Neural cell (in vitro differentiated cells): Measurements from ENCODE around the gene OGFR. TPM values are rescaled to one million over a fixed set of nuclear protein-coding genes. Genes with fewer than 3 reads are reported as not detected.

ENCODE experiments used
- H2AFZ ChIP-seq: fragments of 200-600, 300-800 bp; sonication (generic), shearing (Covaris generic); 2 replicates; pipeline ENCODE4 v1.6.0; 2014; ENCODE audit warnings: low read depth, mild to moderate bottlenecking, antibody characterized with exemption, low read length, moderate library complexity
- H3F3A ChIP-seq: fragments of 200-600 bp; shearing (Covaris generic); 2 replicates; pipeline ENCODE4 v1.6.1; 2016; ENCODE audit warnings: mild to moderate bottlenecking, moderate library complexity, mixed read lengths, antibody characterized with exemption, low read length; ENCODE audit not compliant: insufficient read depth, poor library complexity, severe bottlenecking
- H3K27ac ChIP-seq: fragments of 200-600, 300-800 bp; sonication (generic), shearing (Covaris generic); 2 replicates; pipeline ENCODE4 v1.5.1; 2014; ENCODE audit warnings: mild to moderate bottlenecking, low read length, moderate library complexity
- H3K27me3 ChIP-seq: fragments of 300-800, 200-600 bp; sonication (generic), shearing (Covaris generic); 2 replicates; pipeline ENCODE4 v1.6.0; 2014; ENCODE audit warnings: mild to moderate bottlenecking, low read depth, low read length, moderate library complexity; ENCODE audit not compliant: insufficient read depth
- H3K36me3 ChIP-seq: fragments of 300-800, 200-600 bp; sonication (generic), shearing (Covaris generic); 2 replicates; pipeline ENCODE4 v1.5.1; 2014; ENCODE audit warnings: mild to moderate bottlenecking, antibody characterized with exemption, low read length, moderate library complexity; ENCODE audit not compliant: insufficient read depth
- H3K4me2 ChIP-seq: fragments of 300-800, 200-600 bp; sonication (generic), shearing (Covaris generic); 2 replicates; pipeline ENCODE4 v1.6.0; 2014; ENCODE audit warnings: mild to moderate bottlenecking, low read length
- H3K4me3 ChIP-seq: fragments of 300-800, 200-600 bp; sonication (generic), shearing (Covaris generic); 2 replicates; pipeline ENCODE4 v1.5.1; 2014; ENCODE audit warnings: mild to moderate bottlenecking, low read length, moderate library complexity
- H3K79me2 ChIP-seq: fragments of 200-600 bp; shearing (Covaris generic); replicated peaks from 2 replicates; pipeline ENCODE4 v1.6.0; 2014; ENCODE audit warnings: mild to moderate bottlenecking, low read length, moderate library complexity; ENCODE audit not compliant: insufficient read depth
- H3K9ac ChIP-seq: fragments of 300-800, 200-600 bp; sonication (generic), shearing (Covaris generic); 2 replicates; pipeline ENCODE4 v1.6.1; 2016; ENCODE audit warnings: mild to moderate bottlenecking, low read length, mixed read lengths
- H3K9me2 ChIP-seq: fragments of 200-600 bp; shearing (Covaris generic); 2 replicates; pipeline ENCODE4 v1.6.1; 2016; ENCODE audit warnings: mild to moderate bottlenecking, low read length, mixed read lengths; ENCODE audit not compliant: insufficient read depth
- H3K9me3 ChIP-seq: fragments of 200-600, 300-800 bp; sonication (generic), shearing (Covaris generic); 2 replicates; pipeline ENCODE4 v1.6.1; 2016; ENCODE audit warnings: mild to moderate bottlenecking, mixed run types, low read length, moderate library complexity, mixed read lengths
- H4K20me1 ChIP-seq: fragments of 200-600 bp; shearing (Covaris generic); 2 replicates; pipeline ENCODE4 v1.6.1; 2016; ENCODE audit warnings: mild to moderate bottlenecking, mixed run types; ENCODE audit not compliant: insufficient read depth
- CTCF ChIP-seq: fragments of 450-650 bp; IDR thresholded peaks from 2 replicates; pipeline ENCODE4 v1.5.1; 2014; ENCODE audit warnings: antibody characterized with exemption, mild to moderate bottlenecking, moderate library complexity; ENCODE audit not compliant: poor library complexity, severe bottlenecking
- EP300 ChIP-seq: fragments of 450-650 bp; conservative IDR thresholded peaks from 2 replicates; pipeline ENCODE4 v1.6.1; 2014; ENCODE audit warnings: antibody characterized with exemption, mild to moderate bottlenecking, moderate library complexity; ENCODE audit not compliant: poor library complexity, severe bottlenecking
- EZH2 ChIP-seq: fragments of 200-600, 300-800 bp; shearing (Covaris generic), sonication (generic); IDR thresholded peaks from 2 replicates; pipeline ENCODE4 v1.6.1; 2014; ENCODE audit warnings: antibody characterized with exemption, low read length, borderline replicate concordance, mild to moderate bottlenecking; ENCODE audit not compliant: insufficient read depth, poor library complexity, severe bottlenecking
- MXI1 ChIP-seq: fragments of 450-650 bp; conservative IDR thresholded peaks from 2 replicates; pipeline ENCODE4 v1.6.1; 2014; ENCODE audit warnings: antibody characterized with exemption, mild to moderate bottlenecking; ENCODE audit not compliant: poor library complexity, severe bottlenecking
- POLR2AphosphoS5 ChIP-seq: IDR thresholded peaks from 2 replicates; pipeline ENCODE4 v1.6.1; 2012
- RAD21 ChIP-seq: fragments of 450-650 bp; conservative IDR thresholded peaks from 2 replicates; pipeline ENCODE4 v1.6.1; 2014; ENCODE audit warnings: antibody characterized with exemption, mild to moderate bottlenecking, moderate library complexity
- REST ChIP-seq: IDR thresholded peaks from 2 replicates; pipeline ENCODE4 v1.6.1; 2012; ENCODE audit warnings: borderline replicate concordance
- SMC3 ChIP-seq: fragments of 450-650 bp; conservative IDR thresholded peaks from 2 replicates; pipeline ENCODE4 v1.6.1; 2014; ENCODE audit warnings: antibody characterized with exemption, mild to moderate bottlenecking, moderate library complexity; ENCODE audit not compliant: poor library complexity
- TAF1 ChIP-seq: IDR thresholded peaks from 2 replicates; pipeline ENCODE4 v1.6.1; 2012; ENCODE audit warnings: low read depth
- polyA plus RNA-seq: library from polyadenylated mRNA; depleted of rRNA; stranded (reverse); fragments of >200 nt; gene quantifications from 2 replicates; pipeline ENCODE4 v1.2.3, GENCODE V29; 2014

OGFR gene
- polyA plus RNA-seq, 1 donor from 2014 or later: 15.6 TPM

- Histone ChIP-seq H3K9me3 (no peaks in the 10 kb centered on the region), H3K27ac (no peak overlapping the region), H3K36me3 (no peaks in the 10 kb centered on the region), H3K9ac (no peak overlapping the region), H3K9me2 (no peaks in the 10 kb centered on the region), H3F3A (no peaks in the 10 kb centered on the region), H3K27me3 (no peaks in the 10 kb centered on the region), H2AFZ (no peak overlapping the region), H3K4me2 (no peak overlapping the region), H3K79me2 (no peaks in the 10 kb centered on the region), H3K4me3 (no peak overlapping the region), H4K20me1 (no peaks in the 10 kb centered on the region)
- TF ChIP-seq EP300: no peak
These were observed 38.6 kb upstream of the OGFR start for GRCh38 chr20:62766071-62766450.

GRCh38 chr20:62766716-62767115, 37.9 kb upstream of the OGFR start:
- Histone ChIP-seq H3K9me3 (no peaks in the 10 kb centered on the region), H2AFZ (no peak overlapping the region)

GRCh38 chr20:62768234-62768546, 36.4 kb upstream of the OGFR start:
- no peaks in the 10 kb centered on the region for H3F3A ChIP-seq
- peak overlapping the region; percentile 43 for H3K9ac ChIP-seq
- H3K79me2 ChIP-seq: no peaks in the 10 kb centered on the region
- H3K4me3 ChIP-seq: peak overlapping the region; percentile 34
- H3K27ac ChIP-seq: peak overlapping the region; percentile 53
- no peak for TF ChIP-seq POLR2AphosphoS5
- no peak for TF ChIP-seq REST
- TF ChIP-seq EP300: no peak
- no peak for TF ChIP-seq MXI1
- no peak for TF ChIP-seq RAD21
- no peak for TF ChIP-seq EZH2
- no peak for TF ChIP-seq SMC3
- TF ChIP-seq CTCF: no peak
- no peak for TF ChIP-seq TAF1
- H2AFZ ChIP-seq: no peak overlapping the region
- H3K27me3 ChIP-seq: no peaks in the 10 kb centered on the region
- no peaks in the 10 kb centered on the region for H3K9me3 ChIP-seq
- no peaks in the 10 kb centered on the region for H4K20me1 ChIP-seq
- H3K36me3 ChIP-seq: no peaks in the 10 kb centered on the region
- H3K4me2 ChIP-seq: no peak overlapping the region
- H3K9me2 ChIP-seq: no peaks in the 10 kb centered on the region

More at GRCh38 chr20:62766716-62767115, 37.9 kb upstream of the OGFR start:
- Histone ChIP-seq H3K27me3 (no peaks in the 10 kb centered on the region), H4K20me1 (no peaks in the 10 kb centered on the region), H3K4me3 (no peak overlapping the region), H3K9ac (no peak overlapping the region), H3K9me2 (no peaks in the 10 kb centered on the region), H3F3A (no peaks in the 10 kb centered on the region), H3K27ac (no peak overlapping the region), H3K4me2 (no peak overlapping the region), H3K79me2 (no peaks in the 10 kb centered on the region), H3K36me3 (no peaks in the 10 kb centered on the region)
- TF ChIP-seq REST: no peak
- no peak for TF ChIP-seq SMC3
- TF ChIP-seq POLR2AphosphoS5: no peak
- no peak for TF ChIP-seq TAF1
- TF ChIP-seq EZH2: no peak
